Testis (tissue), 3 donors: ENCODE data around the gene ANTXR1. TPM values are rescaled to one million over a fixed set of nuclear protein-coding genes. Genes with fewer than 3 reads are reported as not detected.

Experiments used
- DNase-seq: peaks from one replicate; pipeline ENCODE4 v3.0.0-alpha.2; 2019
- H3K27ac ChIP-seq, 2 donors: fragments of 200-600 bp; sonication (generic); one replicate each; pipeline ENCODE4 v1.5.1; 2019
- H3K27me3 ChIP-seq: fragments of 200-600 bp; sonication (generic); one replicate; pipeline ENCODE4 v1.5.1; 2019
- H3K36me3 ChIP-seq: fragments of 200-600 bp; sonication (generic); one replicate; pipeline ENCODE4 v1.5.1; 2017; ENCODE audit warnings: low read depth; ENCODE audit errors: missing control alignments
- H3K4me1 ChIP-seq: fragments of 200-600 bp; sonication (generic); one replicate; pipeline ENCODE4 v1.5.1; 2019
- H3K4me3 ChIP-seq, 2 donors: fragments of 200-600 bp; sonication (generic); one replicate each; pipeline ENCODE4 v1.5.1; 2017 to 2019
- H3K9me3 ChIP-seq: fragments of 200-600 bp; sonication (generic); one replicate; pipeline ENCODE4 v1.5.1; 2017
- CTCF ChIP-seq, 3 experiments: fragments of 450-650 bp in 2 of 3; fragments of 200-600 bp in 1 of 3; sonication (generic) in 1 of 3; IDR thresholded peaks; one replicate each; pipeline ENCODE4 v1.5.1; 2016 to 2019; ENCODE audit warnings: antibody characterized with exemption in 3 of 3, mild to moderate bottlenecking in 2 of 3, moderate library complexity in 1 of 3
- POLR2A ChIP-seq: fragments of 450-650 bp; IDR thresholded peaks from one replicate; pipeline ENCODE4 v1.6.1; 2017; ENCODE audit warnings: antibody characterized with exemption, mild to moderate bottlenecking, moderate library complexity
- WGBS, 2 donors: methylation state at CpG; one replicate each; pipeline ENCODE4 v1.1.5; 2018; 5-methylcytosine and 5-hydroxymethylcytosine counted together
- intact Hi-C: fragments of 100-400 bp; cut with DNase I; formaldehyde crosslinking; loops from one replicate; pipeline ENCODE4 v1.15.1; 2023; ENCODE audit warnings: low total_unique reads
- polyA plus RNA-seq: library from polyadenylated mRNA; stranded (reverse); fragments of 350-450 nt; fragmentation: Illumina TruSeq; extraction: RNeasy Lipid Tissue Mini Kit (QIAGEN cat#74804); gene quantifications from one replicate; pipeline ENCODE4 v1.2.3, GENCODE V29; 2014; ENCODE audit warnings: low read depth, low replicate concordance; ENCODE audit not compliant: insufficient read depth
- total RNA-seq, 2 donors: library from RNA; depleted of rRNA; stranded (reverse); fragments of >200 nt; gene quantifications; one replicate each; pipeline ENCODE4 v1.2.3, GENCODE V29; 2016

ANTXR1 gene
- total and polyA plus RNA-seq, 3 donors from 2014 or later, result 16.6 to 35.7 (median 20.1) TPM

GRCh38 chr2:69114534-69114933, 101.6 kb downstream of the ANTXR1 start:
- intact Hi-C loops, result no loop called here
- TF ChIP-seq POLR2A (no peak), CTCF (IDR thresholded peaks at IDR 0.05) (no peak)
- no peak for DNase-seq
- Histone ChIP-seq H3K9me3 (no peaks in the 10 kb centered on the region), H3K36me3 (no peaks in the 10 kb centered on the region), H3K4me1 (peaks cover 9% of the 10 kb centered on the region), H3K27ac (no peak overlapping the region), H3K27me3 (no peaks in the 10 kb centered on the region), H3K4me3 (no peak overlapping the region)
- 86 to 91% methylated on average over 1 of the region's 1 CpG for WGBS, 2 donors

GRCh38 chr2:69116438-69116837, 103.5 kb downstream of the ANTXR1 start:
- no peaks in the 10 kb centered on the region for H3K27me3 ChIP-seq
- 58 to 62% methylated on average over 4 of the region's 4 CpGs for WGBS, 2 donors
- TF ChIP-seq CTCF (IDR thresholded peaks at IDR 0.05) (no peak), POLR2A (no peak)
- no peak overlapping the region for H3K4me3 ChIP-seq
- H3K4me1 ChIP-seq, result peaks cover 9% of the 10 kb centered on the region
- intact Hi-C loops, result no loop called here
- no peaks in the 10 kb centered on the region for H3K36me3 ChIP-seq
- no peak overlapping the region for H3K27ac ChIP-seq
- no peaks in the 10 kb centered on the region for H3K9me3 ChIP-seq
- DNase-seq, result no peak

- Histone ChIP-seq H3K36me3 (no peaks in the 10 kb centered on the region), H3K9me3 (no peaks in the 10 kb centered on the region), H3K27ac (no peak overlapping the region), H3K4me1 (peaks cover 9% of the 10 kb centered on the region), H3K4me3 (no peak overlapping the region), H3K27me3 (no peaks in the 10 kb centered on the region)
- WGBS, 2 donors, result 76 to 79% methylated on average over 9 to 13 of the region's 13 CpGs
- TF ChIP-seq POLR2A (no peak), CTCF (IDR thresholded peaks at IDR 0.05) (no peak)
- intact Hi-C loops, result no loop called here
- DNase-seq, result no peak
Observed at GRCh38 chr2:69118609-69119008, 105.6 kb downstream of the ANTXR1 start.

GRCh38 chr2:69119104-69119894, 106.3 kb downstream of the ANTXR1 start:
- Histone ChIP-seq H3K36me3 (no peaks in the 10 kb centered on the region), H3K27me3 (no peaks in the 10 kb centered on the region), H3K27ac (no peak overlapping the region), H3K4me3 (no peak overlapping the region), H3K9me3 (no peaks in the 10 kb centered on the region), H3K4me1 (peaks cover 9% of the 10 kb centered on the region)
- 74 to 83% methylated on average over 14 to 16 of the region's 16 CpGs for WGBS, 2 donors
- DNase-seq, result no peak
- intact Hi-C loops, result no loop called here
- TF ChIP-seq CTCF (IDR thresholded peaks at IDR 0.05) (no peak), POLR2A (no peak)

GRCh38 chr2:69122271-69122670, 109.3 kb downstream of the ANTXR1 start:
- WGBS, 2 donors, result 87 to 90% methylated on average over 4 of the region's 4 CpGs
- no peaks in the 10 kb centered on the region for H3K27me3 ChIP-seq
- H3K27ac ChIP-seq, result no peak overlapping the region
- peaks cover 5% of the 10 kb centered on the region for H3K4me1 ChIP-seq
- H3K36me3 ChIP-seq, result no peaks in the 10 kb centered on the region
- DNase-seq, result no peak
- H3K4me3 ChIP-seq, result no peak overlapping the region
- H3K9me3 ChIP-seq, result no peaks in the 10 kb centered on the region
- intact Hi-C loops, result no loop called here
- TF ChIP-seq CTCF (IDR thresholded peaks at IDR 0.05), result no peak
- no peak for TF ChIP-seq POLR2A
